ENCODE measurements around the gene MT1M.
"Not testable (repeated sequence)": the region's sequence is repeated elsewhere in the genome, so short reads cannot be mapped to it uniquely, and the experiment has no call there.

The MT1M gene

DNA sequence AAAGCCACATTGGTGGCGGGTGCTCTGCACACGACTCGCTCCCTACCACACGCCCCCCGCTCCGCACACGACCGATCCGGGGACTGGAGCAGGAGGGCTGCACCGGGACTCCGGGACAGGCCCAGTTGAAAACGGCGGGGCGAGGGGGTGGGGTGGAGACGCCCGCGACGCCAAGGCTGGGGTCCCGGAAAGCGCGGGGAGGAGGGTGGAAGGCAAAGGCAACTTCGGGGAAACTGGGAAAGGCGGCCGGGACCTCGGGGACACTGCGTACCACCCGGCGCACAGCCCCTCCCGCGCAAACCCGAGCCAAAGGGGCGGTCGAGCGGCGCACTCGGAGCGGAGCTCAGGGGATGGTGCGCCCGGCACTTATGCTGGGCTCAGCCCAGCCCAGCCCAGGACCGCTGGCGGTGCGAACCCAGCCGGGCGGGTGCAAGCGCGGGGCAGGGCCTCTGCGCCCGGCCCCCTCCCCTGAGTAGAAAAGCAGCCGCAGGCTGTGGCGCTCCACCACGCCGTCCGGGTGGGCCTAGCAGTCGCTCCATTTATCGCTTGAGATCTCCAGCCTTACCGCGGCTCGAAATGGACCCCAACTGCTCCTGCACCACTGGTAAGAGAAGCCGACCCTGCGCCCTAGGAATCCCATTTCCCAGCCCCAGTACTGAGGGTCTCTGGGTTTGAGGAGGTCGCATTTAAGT, at the start of gene MT1M:
MT1M (plus strand) TSS at position 504 of the 692 bp plus-strand sequence; CDS start at position 577, 73 bp downstream.
- DNase-seq: no peak

DNA sequence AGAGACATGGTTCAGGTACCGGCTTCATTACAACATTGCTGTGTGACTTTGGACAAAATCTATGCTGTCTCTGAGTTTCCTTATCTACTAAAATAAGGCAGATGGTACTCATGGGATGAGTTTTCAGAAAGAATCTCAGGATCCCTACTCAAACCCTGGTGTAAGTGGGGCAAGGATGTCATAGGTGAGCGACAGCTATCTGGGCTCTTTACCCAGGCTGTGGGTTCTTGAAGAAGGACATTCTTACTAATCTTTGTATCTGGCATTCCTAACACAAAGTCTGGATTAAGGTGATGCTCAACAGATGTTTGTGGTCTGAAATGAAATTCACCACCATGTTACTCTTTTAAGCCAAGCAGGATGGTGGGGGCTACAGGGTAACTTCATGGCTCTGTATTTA, 49.5 kb upstream of the MT1M start:
- not testable (repeated sequence) for DNase-seq

DNA sequence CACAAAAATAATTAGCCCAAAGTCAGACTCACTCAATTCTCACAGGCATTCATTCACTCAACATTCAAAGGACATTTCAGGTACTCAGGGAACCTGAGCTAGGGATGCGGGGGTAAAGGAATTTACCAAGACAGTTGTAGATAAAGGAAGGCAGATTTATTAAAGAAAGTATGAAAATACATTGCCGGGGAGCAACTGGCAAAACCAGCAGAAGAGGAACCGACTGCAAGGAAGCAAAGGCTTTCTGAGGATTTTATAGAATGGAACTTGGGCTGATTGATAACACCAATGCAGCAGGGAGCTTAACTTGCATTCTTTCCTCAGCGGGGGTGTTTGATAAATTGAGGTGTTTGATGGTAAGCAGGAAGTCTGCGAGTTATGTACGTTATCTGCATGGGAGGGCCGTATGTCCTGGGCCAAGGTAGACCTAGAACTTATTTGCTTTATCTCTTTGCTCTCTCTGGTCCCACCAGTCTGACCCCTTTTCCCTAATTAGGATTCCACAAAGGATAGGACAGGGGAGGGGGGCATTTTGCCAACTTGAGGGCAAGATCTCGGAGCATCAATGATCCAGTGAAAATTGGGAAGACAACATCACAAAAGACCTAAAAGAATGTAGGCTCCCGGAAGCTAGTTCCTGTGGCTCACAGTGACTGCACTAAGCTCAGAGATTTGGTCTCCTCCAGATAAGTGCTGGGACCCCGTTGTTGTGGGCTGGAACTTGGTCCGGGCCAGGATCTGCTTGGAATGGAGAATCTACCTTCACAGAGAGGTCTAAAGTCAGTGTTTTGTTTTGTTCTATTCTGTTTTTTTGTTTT, 48.9 kb upstream of the MT1M start:
- no peak for DNase-seq

DNA sequence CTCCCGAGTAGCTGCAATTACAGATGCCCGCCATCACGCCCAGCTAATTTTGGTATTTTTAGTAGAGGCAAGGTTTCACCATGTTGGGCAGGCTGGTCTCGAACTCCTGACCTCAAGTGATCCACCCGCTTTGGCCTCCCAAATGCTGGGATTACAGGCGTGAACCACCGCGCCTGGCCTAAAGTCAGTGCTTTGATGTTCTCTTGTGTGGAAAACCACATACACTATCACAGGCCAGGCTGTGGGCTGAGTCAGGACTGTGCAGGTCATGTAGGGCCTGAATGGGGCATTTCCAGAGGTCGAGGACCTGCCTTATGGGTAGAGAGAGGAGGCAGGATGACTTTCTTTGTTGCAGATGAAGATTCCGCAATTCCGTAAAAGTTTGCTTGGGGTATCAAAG, 48.2 kb upstream of the MT1M start:
- no peak for DNase-seq

DNA sequence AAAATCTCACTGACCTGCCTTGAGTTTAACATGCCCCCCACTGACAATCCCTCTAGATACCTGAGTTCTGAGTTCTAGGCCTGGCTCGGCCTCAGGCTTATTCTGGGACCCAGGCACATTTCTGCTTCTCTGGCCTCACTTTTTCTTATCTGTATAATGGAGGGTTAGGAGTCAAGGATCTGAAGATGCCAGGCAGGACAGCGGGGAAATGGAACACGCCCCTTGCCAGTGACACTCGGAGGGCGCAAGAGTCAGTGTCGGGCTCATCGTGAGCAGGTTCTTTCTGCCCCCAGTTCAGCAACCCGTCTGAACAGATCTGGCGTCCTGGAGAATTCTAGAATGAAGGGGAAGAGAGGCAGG, 43.7 kb upstream of the MT1M start:
- DNase-seq: no peak

DNA sequence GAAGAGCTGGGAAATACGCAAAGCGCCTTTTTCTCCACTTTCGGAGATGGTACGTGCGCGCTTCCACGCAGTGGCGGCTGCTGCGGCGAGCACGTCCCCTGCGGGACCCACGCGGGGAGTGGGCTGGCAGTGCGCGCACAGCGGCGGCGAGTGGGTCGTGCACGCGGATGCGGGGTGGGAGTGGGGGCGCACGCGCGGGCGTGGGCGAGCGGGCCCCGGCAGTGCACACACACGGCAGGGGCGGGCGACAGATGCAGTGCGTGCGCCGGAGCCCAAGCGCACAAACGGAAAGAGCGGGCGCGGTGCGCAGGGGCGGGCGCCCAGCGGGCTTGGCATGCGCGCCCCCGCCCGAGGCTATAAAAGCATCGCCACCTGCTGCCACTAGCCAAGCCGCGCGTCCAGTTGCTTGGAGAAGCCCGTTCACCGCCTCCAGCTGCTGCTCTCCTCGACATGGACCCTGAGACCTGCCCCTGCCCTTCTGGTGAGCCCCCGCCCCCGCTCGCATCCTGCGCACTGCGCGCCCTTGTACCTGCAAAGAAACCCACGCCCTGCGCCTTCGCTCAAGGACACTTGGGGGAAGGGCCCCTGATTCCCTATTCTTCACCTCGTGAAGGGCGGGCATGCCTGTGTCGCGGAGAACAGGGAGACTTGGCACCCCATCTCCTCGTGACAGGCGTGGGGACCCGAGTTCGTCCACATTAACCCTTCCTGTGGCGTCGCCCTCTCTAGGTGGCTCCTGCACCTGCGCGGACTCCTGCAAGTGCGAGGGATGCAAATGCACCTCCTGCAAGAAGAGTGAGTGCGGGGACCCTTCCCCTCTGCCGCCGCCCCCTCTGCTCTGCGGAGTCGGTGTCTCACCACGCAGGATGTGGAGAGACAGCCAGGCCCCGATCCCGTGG, 43.1 kb upstream of the MT1M start, which contains the start of gene MT3:
MT3 (plus strand) TSS at position 388 of the 899 bp plus-strand sequence; CDS start at position 451, 63 bp downstream.
- DNase-seq: peak; percentile 6

DNA sequence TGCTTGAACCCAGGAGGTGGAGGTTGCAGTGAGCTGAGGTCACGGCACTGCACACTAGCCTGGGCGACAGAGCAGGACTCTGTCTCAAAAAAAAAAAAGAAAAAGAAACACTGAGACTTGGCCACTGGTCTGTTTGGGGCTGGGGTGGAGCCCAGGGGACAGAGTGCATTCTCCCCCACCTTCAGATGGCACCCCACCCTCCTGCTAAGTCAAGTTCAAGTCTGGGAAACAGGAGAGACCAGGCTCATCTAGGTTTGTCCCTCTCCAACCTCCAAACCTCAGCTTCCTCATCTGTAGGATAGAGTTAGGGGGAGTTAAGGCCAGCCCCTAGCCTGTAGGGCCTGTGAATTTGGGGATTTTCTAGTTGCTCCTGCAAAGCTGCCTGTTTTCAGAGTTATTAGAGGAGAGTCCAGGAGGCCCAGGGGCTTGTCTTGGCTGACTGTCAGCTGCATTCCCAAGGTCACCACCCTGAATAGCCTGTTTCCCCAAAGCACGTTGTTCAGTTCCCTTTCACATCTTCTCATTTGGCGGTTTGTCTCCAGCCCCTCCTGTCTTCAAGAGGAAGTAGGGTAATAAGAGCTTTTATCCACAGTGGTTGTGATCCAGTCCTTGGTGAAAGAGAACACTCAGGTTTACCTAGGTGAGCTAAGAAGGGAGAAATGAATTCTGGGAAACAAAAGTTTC, 40.9 kb upstream of the MT1M start:
- no peak for DNase-seq

DNA sequence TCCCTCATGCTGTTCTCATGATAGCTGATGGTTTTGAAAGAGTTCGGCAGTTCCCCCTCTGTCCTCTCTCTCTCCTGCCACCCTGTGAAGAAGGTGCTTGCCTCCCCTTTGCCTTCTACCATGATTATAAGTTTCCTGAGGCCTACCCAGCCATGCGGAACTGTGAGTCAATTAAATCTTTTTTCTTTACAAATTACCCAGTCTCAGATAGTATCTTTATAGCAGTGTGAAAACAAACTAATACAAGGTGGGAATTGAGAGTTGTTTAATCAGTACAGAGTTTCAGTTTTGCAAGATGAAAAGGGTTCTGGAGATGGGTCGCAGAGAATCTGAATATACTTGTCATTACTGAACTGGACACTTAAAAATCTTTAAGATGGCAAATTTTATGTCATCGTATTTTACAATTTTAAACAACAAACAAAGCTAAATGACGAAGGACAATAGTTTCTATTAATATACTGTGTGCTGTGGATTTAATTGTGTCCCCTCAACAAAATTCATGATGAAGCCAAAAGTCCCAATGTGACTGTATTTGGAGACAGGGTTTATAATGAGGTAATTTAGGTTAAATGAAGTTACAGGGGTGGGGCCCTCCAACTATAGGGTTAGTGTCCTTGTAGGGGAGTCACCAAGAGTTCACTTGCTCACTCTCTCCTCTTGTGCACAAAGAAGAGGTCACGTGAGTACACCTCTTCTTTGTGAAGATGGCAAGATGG, 38.7 kb upstream of the MT1M start:
- no peak for DNase-seq

DNA sequence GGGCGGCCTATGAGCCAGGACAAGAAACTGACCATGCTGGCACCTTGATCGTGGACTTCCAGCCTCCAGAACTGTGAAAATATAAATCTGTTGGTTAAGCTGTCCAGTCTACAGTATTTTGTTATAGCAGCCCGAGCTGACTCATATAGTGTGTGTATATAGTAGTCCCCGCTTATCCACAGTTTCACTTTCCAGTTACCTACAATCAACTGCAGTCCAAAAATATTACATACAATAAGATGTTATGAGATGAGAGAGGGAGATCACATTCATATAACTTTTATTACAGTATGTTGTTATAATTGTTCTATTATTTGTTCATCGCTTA, 38.2 kb upstream of the MT1M start:
- DNase-seq: no peak

DNA sequence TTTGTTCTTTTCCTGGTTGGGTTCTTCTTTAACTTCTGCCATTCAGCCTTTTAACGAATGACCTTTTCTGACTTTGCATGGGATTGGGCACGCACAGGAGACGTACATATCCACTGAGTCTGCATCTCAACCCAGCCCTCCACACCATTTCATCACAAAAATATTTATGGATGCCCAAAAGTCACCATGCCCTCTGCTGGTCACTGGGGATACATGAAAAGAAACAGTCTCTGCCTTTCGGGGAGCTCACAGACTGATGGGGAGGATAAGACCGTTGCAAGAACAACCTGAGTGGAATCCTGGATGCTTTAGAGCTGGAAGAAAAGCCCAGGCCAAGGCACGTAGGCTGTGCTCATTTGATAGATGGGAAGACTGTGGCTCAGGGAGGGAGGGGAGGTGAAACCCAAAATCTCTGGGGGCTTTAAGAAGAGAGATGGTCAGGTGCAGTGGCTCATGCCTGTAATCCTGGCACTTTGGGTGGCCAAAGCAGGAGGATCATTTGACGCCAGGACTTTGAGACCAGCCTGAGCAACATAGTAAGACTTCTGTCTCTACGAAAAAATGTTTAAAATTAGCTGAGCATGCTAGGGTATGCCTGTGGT, 32.0 kb upstream of the MT1M start:
- DNase-seq: peak; percentile 0

DNA sequence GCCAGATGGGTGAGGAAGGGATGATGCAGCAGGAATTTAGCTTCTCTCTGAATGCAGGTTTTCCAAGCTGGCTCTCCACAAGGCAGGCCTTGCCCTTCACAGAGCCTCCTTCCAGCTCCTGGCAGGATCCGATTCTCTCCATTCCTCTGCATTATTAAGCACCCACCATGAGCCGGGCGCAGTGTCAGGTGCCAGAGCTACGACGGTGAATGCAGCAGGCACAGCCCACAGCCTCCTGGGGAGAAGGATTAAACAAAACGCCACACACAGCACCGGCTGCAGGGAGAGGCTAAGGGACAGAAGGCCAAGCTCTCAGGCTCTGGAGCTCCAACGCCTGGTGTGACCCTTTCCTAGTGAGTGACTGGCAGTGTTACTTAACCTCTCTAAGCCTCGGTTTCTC, 31.1 kb upstream of the MT1M start:
- no peak for DNase-seq

DNA sequence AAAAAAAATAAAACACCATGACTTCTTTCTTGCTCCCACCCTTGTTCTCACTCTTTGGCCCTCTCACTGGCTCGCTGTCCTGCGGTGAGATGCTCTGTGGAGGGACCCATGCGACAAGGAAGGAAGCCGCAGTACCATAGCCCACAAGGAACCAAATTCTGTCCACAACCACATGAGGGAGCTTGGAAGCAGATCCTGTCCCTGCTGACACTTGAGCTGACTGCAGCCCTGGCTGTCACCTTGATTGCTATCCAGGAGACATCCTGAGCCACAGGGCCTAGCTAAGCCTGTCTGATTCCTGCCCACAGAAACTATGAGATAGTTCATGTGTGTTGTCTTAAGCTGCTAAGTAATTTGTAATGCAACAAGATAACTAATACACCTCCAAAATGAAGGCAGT, 28.9 kb upstream of the MT1M start:
- DNase-seq: peak; percentile 0

DNA sequence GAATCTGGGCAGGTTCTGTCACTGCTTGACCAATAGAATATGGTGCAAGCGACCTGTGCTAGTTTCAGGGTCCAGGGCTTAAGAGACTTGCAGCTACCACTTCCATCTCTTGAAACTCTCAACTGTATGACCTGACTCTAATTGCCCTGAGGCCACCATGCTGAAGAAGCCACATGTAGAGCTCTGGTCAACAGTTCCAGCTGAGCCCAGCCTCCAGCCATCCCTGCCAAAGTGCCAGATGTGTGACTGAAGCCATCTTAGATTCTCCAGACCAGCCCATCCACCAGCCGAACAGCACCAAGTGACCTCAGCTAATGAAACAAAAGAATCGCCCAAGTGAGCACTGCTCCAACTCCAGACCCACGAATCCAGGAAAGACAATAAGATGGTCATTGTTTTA, 27.5 kb upstream of the MT1M start:
- DNase-seq: no peak

DNA sequence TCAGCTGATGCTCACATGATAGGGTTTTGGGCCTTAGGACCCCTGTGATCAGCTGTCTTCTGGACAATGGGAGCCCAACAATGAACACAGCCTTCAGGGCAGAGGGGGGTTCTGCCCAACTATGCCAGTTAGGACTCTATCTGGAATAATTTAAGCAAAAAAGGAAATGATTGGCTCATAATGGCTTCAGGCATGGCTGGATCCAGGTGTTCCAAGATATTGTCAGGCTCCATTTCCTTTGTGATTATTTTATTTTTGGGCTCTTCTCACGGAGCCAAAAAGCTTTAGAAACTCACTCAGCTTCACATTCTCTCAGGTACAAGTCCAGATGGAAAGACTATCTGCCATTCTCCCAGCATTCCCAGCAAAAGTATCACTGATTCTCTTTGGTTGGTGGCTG, 27.0 kb upstream of the MT1M start:
- DNase-seq: no peak

DNA sequence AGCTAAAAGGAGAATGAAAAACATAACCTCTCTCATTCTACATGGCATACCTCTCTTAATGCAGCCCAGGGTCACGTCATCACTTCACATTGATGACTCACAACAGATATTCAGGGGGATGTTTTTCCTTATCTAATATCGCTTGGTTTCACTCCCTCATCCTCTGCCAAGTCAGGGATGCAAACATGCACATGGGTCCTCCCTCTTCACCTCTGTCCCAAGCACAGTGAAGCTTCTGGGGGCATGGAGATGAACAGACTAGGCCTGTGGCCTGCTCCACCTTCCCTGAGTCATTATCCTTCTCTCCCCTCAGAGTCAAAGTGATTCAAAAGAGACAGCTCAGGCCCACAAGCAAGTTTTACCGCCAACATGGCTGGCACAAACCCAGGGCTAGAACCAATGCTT, 26.4 kb upstream of the MT1M start:
- no peak for DNase-seq

DNA sequence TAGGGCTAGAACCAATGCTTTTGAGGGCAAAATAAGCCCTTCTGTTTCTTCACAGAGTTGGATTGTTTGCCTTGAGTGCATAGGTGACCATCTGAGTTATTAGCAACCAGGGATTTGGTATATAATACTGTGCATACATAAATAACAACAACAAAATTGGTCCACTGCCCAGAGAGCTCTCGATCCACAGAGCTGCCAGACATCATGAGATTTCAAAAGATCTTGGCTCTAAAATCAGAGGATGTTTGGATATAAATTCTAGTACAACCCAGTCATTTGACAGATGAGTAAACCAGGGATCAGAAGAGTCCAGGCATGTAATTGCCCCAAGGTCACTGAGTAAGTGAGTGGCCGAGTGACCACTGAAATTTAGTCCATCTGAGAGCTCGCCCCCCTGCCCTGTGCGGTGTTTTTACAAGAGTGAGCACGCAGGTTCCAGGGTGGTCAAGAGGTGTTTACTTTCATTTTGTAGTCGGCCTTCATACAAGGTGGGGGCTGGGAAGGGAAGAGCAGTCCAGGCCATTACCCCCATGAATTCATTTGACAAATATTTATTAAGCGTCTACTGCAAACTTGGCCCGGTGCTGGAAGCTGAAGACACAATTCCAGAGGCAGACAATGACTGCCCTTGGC, 25.9 kb upstream of the MT1M start:
- DNase-seq: no peak

DNA sequence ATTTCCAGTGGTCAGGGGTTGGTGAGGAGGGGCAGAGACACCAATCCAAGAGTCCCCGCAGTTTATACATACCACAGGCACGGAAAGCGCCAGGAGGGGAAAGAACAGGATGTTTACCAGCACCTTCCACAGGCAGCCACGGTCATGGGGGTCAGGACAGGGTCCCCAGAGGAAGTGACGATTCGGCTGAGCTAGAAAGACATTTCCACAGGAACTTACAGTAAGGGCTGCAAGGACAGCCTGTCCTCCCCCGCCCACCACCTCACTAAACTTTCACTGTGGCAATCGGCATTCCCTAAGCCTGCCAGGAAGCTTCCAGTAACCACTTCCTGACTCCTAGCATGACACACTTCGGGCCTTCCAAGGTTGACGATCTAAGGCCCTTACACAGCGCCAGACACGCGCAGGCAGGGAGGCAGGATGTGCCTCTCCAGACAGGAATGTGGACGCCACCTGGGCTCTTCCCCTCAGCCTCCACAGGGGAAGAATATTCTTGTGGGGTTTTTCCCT, 25.3 kb upstream of the MT1M start:
- DNase-seq: no peak

DNA sequence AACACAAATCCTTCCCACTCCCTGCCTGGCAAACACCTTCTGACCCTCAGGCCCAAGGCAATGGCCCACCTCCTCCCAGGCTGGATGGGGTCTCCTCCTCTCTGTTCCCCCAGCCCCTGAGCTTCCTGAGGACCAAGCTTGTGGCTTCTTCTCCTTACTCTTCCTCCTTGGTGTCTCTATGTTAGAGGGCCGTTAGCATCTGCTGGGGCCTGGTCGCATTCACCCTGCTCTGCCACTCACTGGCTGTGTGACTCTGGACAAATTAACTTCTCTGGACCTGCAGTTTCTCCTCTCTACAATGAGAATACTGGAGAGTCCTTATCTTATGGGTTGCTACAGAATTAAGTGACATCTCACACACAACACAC, 24.8 kb upstream of the MT1M start:
- DNase-seq: no peak

DNA sequence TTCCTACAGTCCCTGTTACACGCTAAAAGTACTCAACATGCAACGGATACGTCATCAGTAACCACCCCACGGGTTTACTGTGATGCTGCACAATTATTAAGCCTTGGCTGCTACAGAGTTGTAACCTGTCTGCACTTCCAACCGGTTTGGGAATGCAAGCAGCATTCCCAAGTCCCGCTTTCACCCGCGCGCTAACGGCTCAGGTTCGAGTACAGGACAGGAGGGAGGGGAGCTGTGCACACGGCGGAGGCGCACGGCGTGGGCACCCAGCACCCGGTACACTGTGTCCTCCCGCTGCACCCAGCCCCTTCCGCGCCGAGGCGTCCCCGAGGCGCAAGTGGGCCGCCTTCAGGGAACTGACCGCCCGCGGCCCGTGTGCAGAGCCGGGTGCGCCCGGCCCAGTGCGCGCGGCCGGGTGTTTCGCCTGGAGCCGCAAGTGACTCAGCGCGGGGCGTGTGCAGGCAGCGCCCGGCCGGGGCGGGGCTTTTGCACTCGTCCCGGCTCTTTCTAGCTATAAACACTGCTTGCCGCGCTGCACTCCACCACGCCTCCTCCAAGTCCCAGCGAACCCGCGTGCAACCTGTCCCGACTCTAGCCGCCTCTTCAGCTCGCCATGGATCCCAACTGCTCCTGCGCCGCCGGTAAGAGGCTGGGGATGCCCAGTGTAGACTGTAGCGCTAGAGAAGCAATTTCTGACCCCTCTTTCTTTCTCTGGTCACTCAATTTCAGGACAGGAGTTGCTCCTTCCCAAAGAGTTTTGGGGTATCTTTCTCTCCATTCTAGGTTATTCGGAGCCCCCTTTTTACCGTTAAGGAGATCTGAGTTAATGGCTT, 24.2 kb upstream of the MT1M start, which contains the start of gene MT2A:
MT2A (plus strand) TSS at position 542 of the 833 bp plus-strand sequence; CDS start at position 614, 72 bp downstream.
- DNase-seq: peak; percentile 2

DNA sequence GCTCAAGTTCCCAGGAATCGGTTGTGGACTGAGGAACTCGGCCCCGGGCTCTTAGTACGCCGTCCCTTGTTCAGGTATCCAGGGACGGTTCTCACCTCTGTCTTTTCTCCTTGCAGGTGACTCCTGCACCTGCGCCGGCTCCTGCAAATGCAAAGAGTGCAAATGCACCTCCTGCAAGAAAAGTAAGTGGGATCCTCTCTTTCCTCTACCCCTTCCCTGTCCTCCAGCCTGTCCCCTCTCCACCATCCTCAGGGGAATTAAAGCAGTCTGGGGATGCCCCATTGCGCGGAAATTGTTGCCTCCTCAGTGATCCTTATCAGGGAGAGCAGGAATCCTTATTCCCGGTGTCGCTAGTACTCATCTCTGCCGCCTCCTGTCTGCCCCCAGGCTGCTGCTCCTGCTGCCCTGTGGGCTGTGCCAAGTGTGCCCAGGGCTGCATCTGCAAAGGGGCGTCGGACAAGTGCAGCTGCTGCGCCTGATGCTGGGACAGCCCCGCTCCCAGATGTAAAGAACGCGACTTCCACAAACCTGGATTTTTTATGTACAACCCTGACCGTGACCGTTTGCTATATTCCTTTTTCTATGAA, 23.5 kb upstream of the MT1M start:
- no peak for DNase-seq

Measured in NCI-H2081 treated with DMSO at 0.1 percent for 48 hours (cell line).